Lower leg skin (tissue), 4 donors: ENCODE measurements around the gene NXPE2. TPM values are rescaled to one million over a fixed set of nuclear protein-coding genes. Genes with fewer than 3 reads are reported as not detected.

ENCODE experiments used
- DNase-seq, 2 donors: peaks; one replicate each; pipeline ENCODE4 v3.0.0-alpha.2; 2019; ENCODE audit warnings: low spot score in 2 of 2
- H3K4me3 ChIP-seq: fragments of 200-600 bp; sonication (generic); 2 replicates; pipeline ENCODE4 v1.5.1; 2017; ENCODE audit warnings: mild to moderate bottlenecking, low read depth; ENCODE audit not compliant: poor library complexity, severe bottlenecking
- POLR2A ChIP-seq, 2 donors: fragments of 450-650 bp; IDR thresholded peaks; one replicate each; pipeline ENCODE4 v1.6.1; 2016 to 2017; ENCODE audit warnings: antibody characterized with exemption in 2 of 2, mild to moderate bottlenecking in 1 of 2, moderate library complexity in 1 of 2
- WGBS, 2 donors: methylation state at CpG; one replicate each; pipeline ENCODE4 v1.1.5; 2018; 5-methylcytosine and 5-hydroxymethylcytosine counted together
- intact Hi-C: fragments of 100-400 bp; cut with DNase I; formaldehyde crosslinking; loops from one replicate; pipeline ENCODE4 v1.15.0; 2023; ENCODE audit warnings: low total_unique reads
- total RNA-seq, 4 donors: library from RNA; depleted of rRNA; stranded (reverse); fragments of >200 nt; gene quantifications; one replicate each; pipeline ENCODE4 v1.1.0, GENCODE V29; 2016
- TF ChIP-seq, protein P1 (sequence below), 3 donors: fragments of 450-650 bp; IDR thresholded peaks; one replicate each; pipeline ENCODE4 v1.5.1; 2016; ENCODE audit warnings: antibody characterized with exemption in 3 of 3, mild to moderate bottlenecking in 3 of 3, moderate library complexity in 2 of 3

The NXPE2 gene
- total RNA-seq, 4 donors from 2014 or later: 0.37 to 0.42 TPM; not detected in 2

DNA sequence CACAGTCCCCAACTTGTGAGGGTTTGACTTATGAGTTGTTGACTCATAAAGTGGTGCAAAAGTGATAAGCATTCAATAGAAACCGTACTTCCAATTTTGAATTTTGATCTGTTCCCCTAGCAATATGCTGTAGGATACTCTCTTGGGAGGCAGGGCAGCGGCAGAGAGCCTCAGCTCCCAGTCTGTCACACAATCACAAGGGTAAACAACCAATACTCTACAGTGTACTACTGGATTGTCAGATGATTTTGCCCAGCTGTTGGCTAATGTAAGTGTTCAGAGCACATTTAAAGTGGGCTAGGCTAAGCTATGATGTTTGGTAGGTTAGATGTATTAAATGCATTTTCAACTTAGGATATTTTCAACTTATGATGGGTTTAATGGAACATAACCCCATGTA lies 13.7 kb upstream of the NXPE2 start:
- intact Hi-C loops: no loop called here
- TF ChIP-seq, protein P1, sequence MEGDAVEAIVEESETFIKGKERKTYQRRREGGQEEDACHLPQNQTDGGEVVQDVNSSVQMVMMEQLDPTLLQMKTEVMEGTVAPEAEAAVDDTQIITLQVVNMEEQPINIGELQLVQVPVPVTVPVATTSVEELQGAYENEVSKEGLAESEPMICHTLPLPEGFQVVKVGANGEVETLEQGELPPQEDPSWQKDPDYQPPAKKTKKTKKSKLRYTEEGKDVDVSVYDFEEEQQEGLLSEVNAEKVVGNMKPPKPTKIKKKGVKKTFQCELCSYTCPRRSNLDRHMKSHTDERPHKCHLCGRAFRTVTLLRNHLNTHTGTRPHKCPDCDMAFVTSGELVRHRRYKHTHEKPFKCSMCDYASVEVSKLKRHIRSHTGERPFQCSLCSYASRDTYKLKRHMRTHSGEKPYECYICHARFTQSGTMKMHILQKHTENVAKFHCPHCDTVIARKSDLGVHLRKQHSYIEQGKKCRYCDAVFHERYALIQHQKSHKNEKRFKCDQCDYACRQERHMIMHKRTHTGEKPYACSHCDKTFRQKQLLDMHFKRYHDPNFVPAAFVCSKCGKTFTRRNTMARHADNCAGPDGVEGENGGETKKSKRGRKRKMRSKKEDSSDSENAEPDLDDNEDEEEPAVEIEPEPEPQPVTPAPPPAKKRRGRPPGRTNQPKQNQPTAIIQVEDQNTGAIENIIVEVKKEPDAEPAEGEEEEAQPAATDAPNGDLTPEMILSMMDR (IDR thresholded peaks at IDR 0.05): no peak
- TF ChIP-seq POLR2A (IDR thresholded peaks at IDR 0.05): no peak
- 76 to 88% methylated on average over 2 of the region's 2 CpGs for WGBS, 2 donors

DNA sequence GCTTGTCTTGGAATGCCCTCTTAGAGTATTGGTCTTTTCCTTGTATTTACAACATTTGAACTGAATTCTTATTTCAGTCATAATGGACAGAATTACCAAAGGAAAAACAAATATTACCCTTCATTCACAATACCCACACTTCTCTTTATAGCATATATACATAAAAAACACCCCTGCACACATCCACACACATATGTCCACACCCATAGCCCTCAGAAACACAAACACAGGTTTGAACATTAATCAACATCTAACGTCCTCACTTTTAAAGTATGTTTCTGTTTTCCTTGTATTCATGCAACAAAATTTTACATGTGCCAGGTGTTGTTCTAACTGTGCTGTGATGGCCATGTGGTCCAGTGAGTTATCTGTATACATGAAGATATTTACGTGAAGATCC lies 11.6 kb upstream of the NXPE2 start:
- WGBS, 2 donors: 58 to 66% methylated on average over 2 of the region's 2 CpGs
- no peak overlapping the region for H3K4me3 ChIP-seq
- TF ChIP-seq, protein P1 (IDR thresholded peaks at IDR 0.05): no peak
- no peak for TF ChIP-seq POLR2A (IDR thresholded peaks at IDR 0.05)
- intact Hi-C loops: no loop called here
- DNase-seq: no peak

More for the DNA sequence above, 13.7 kb upstream of the NXPE2 start:
- DNase-seq: no peak
- no peak overlapping the region for H3K4me3 ChIP-seq

DNA sequence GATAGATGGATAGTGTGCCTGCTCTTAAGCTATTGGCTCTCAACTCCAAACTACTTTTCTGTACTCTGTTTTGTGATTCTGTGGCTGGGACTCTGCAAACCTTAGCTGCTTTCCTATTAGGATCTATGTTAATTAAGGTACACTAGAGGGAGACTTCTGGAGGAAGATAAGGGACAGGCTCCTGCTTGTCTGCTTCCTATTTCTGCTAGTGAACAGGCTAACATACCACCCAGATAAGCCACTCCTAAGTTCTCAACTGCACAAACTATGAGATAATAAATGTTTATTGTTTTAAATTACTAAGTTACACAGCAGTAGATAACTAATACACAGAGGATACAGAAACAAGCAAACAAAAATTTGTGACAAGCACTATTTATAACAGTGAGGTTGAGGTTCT lies 10.2 kb upstream of the NXPE2 start:
- no peak for DNase-seq
- no peak overlapping the region for H3K4me3 ChIP-seq
- intact Hi-C loops: no loop called here
- TF ChIP-seq POLR2A (IDR thresholded peaks at IDR 0.05): no peak
- TF ChIP-seq, protein P1 (IDR thresholded peaks at IDR 0.05): no peak

DNA sequence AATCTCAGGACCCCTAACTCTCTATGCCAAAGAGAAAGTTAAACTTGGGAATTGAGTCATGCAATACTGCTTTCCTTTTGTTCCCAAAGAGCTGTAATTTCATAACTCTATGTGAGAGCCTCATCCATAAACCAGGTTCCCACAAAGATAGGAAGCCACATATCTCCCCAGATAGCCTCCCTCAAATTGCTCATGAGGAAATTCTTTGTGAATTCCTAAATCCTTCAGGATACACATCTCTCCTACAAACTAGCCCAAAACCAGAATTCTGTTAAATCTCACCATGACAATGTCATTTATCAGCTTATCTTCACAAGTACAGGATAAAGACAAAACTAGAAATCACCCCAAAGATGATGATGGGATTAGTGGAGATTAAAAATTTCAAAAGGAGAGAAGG lies 4.7 kb upstream of the NXPE2 start:
- no peak for DNase-seq
- TF ChIP-seq POLR2A (IDR thresholded peaks at IDR 0.05): no peak
- TF ChIP-seq, protein P1 (IDR thresholded peaks at IDR 0.05): no peak
- intact Hi-C loops: no loop called here
- H3K4me3 ChIP-seq: no peak overlapping the region

DNA sequence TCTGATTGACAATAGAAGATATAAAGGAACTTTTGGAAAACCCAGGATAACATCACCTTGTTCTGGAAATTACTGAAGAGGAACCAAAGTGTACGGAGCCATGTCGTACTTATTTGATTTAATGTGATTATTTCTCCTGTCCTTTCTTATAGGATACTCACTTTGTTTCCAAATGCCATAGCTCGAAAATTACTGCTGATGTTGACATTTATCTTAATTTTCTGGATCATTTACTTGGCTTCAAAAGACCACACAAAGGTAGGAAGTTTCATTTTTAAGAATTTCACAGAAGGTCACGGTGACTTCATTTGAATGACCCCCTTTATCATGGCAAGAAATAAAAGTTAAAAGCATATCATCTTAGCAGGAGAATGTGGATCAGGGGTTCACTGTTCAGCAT lies 1.2 kb downstream of the NXPE2 start:
- intact Hi-C loops: no loop called here

DNA sequence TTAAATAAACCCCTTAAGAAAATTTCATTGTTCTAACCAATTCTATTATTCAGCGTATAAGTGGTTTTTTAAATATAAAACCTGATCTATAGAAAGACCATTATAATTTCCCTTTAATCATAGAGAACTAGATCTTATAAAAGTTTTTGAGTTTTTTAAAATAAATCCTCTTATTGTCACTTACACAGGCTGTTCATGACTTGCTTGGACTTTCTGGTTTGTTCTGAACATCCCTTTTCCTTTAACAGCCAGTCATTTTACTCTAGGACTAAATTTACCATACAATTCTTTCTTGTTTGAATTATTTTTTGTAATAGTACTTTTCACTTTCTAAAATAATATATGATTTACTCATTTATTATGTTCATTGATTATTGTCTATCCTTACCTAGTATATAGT lies 4.7 kb downstream of the NXPE2 start:
- WGBS, 2 donors: 96 to 98% methylated on average over 1 of the region's 1 CpG
- TF ChIP-seq, protein P1 (IDR thresholded peaks at IDR 0.05): no peak
- TF ChIP-seq POLR2A (IDR thresholded peaks at IDR 0.05): no peak
- intact Hi-C loops: no loop called here
- no peak for DNase-seq
- H3K4me3 ChIP-seq: no peak overlapping the region

More for the DNA sequence above, 1.2 kb downstream of the NXPE2 start:
- WGBS, 2 donors: 83 to 86% methylated on average over 4 of the region's 4 CpGs
- no peak for TF ChIP-seq POLR2A (IDR thresholded peaks at IDR 0.05)
- TF ChIP-seq, protein P1 (IDR thresholded peaks at IDR 0.05): no peak
- DNase-seq: no peak
- H3K4me3 ChIP-seq: no peak overlapping the region
